ENCODE data around the gene IGLL1.

DNA sequence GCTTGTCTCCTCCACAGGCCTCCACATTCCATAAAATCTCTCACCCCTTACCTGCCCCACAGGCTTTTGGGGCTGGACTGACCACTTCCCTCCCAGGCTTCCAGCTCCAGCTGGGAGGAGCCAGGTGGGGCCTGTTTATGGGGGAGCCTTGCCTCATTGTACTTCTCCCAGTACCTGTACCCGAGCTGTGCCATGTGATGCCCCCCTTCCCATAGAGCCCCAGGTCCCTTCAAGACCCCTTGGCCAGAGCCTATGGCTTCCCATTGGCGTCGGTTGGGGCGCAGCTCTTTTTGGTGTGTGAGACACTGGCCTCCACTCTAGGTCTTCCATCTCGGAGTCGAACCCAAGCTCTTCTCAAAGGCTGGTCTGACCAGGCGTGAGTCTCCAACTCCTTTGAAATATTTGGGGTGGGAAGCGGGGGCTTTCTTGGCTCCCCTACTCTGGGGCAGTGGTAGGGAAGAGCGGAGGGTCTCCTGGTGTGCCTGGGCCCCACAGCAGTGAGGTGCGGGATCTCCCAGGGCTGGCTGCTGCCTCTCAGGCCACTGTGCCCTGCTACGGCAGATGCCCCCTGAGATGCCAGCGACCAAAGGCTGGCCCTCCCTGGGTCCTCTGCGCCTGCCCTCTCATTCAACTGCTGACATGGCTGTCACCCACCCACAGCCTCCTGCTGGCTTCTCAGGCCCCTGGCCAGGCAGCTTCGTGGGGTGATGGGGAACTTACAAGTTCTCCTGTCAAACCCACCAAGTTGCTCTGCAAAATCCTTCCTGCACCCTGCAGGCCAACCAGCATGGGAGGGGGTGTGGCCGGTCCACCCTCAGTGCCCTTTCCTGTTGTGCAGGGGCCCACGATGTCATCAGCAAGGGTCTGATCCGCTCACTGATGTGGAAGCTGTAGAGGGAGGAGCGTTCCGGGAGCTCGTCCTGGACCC, 26.4 kb upstream of the IGLL1 start:
- TF ChIP-seq TAF1 (IDR thresholded peaks at IDR 0.05; ENCODE audit: low read depth) (no peak), RAD21 (IDR thresholded peaks at IDR 0.05; ENCODE audit: low read depth) (no peak), ZBTB7A (IDR thresholded peaks at IDR 0.05; ENCODE audit: low read depth) (no peak), NFIC (IDR thresholded peaks at IDR 0.05) (no peak), TEAD4 (IDR thresholded peaks at IDR 0.05) (no peak), EGR1 (IDR thresholded peaks at IDR 0.05) (no peak), YY1 (IDR thresholded peaks at IDR 0.05; ENCODE audit: low read depth) (no peak)
- TF ChIP-seq, protein P1, sequence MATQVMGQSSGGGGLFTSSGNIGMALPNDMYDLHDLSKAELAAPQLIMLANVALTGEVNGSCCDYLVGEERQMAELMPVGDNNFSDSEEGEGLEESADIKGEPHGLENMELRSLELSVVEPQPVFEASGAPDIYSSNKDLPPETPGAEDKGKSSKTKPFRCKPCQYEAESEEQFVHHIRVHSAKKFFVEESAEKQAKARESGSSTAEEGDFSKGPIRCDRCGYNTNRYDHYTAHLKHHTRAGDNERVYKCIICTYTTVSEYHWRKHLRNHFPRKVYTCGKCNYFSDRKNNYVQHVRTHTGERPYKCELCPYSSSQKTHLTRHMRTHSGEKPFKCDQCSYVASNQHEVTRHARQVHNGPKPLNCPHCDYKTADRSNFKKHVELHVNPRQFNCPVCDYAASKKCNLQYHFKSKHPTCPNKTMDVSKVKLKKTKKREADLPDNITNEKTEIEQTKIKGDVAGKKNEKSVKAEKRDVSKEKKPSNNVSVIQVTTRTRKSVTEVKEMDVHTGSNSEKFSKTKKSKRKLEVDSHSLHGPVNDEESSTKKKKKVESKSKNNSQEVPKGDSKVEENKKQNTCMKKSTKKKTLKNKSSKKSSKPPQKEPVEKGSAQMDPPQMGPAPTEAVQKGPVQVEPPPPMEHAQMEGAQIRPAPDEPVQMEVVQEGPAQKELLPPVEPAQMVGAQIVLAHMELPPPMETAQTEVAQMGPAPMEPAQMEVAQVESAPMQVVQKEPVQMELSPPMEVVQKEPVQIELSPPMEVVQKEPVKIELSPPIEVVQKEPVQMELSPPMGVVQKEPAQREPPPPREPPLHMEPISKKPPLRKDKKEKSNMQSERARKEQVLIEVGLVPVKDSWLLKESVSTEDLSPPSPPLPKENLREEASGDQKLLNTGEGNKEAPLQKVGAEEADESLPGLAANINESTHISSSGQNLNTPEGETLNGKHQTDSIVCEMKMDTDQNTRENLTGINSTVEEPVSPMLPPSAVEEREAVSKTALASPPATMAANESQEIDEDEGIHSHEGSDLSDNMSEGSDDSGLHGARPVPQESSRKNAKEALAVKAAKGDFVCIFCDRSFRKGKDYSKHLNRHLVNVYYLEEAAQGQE (IDR thresholded peaks at IDR 0.05; ENCODE audit: low read depth) = no peak

Data from Ishikawa (cell line).